NB4 (cell line): ENCODE results near the gene ANKRD55.

ENCODE experiments used
- DNase-seq: peaks from one replicate; pipeline ENCODE4 v3.0.0; 2010; ENCODE audit warnings: low read depth
- H3K4me3 ChIP-seq: one replicate; pipeline ENCODE4 v1.5.1; 2011; ENCODE audit warnings: mild to moderate bottlenecking, low read depth, low read length, moderate library complexity
- MYC ChIP-seq: IDR thresholded peaks from 2 replicates; pipeline ENCODE4 v1.6.1; 2011; ENCODE audit warnings: low read depth, low read length
- POLR2A ChIP-seq: IDR thresholded peaks from 2 replicates; pipeline ENCODE4 v1.6.1; 2011; ENCODE audit warnings: mild to moderate bottlenecking; ENCODE audit not compliant: insufficient read length; ENCODE audit errors: extremely low read depth
- TF ChIP-seq, protein P1 (sequence below): IDR thresholded peaks from one replicate; pipeline ENCODE4 v1.5.1; 2012; ENCODE audit warnings: low read depth, low read length
- TF ChIP-seq, protein P2 (sequence below): IDR thresholded peaks from 2 replicates; pipeline ENCODE4 v1.6.1; 2011; ENCODE audit warnings: low read depth, low read length

Gene ANKRD55

DNA sequence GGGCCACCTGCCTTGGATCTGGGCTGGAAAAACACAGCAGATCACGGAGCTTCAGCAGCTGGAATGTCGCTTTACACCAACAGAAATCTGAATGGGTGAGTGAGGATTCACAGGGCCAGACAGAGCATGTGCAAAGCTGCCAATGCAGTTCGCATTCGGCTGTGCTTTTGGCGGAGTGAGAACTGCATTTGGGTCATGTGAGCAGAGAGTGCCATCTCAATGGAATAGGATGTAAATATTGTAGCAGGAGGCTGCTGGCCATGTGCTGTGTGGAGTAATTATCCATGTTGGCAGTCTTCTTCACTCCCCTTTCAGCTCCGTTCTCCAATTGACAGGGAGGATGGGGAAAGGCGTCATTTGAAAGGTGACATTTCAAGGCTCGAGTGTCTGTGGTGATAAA, at the start of gene ANKRD55:
Gene ANKRD55, minus strand, starts transcription at position 101 of the 400 bp plus-strand sequence. CDS start 417 bp downstream, outside the sequence.
- H3K4me3 ChIP-seq: no peak within 1 kb of the TSS
- TF ChIP-seq, protein P1, sequence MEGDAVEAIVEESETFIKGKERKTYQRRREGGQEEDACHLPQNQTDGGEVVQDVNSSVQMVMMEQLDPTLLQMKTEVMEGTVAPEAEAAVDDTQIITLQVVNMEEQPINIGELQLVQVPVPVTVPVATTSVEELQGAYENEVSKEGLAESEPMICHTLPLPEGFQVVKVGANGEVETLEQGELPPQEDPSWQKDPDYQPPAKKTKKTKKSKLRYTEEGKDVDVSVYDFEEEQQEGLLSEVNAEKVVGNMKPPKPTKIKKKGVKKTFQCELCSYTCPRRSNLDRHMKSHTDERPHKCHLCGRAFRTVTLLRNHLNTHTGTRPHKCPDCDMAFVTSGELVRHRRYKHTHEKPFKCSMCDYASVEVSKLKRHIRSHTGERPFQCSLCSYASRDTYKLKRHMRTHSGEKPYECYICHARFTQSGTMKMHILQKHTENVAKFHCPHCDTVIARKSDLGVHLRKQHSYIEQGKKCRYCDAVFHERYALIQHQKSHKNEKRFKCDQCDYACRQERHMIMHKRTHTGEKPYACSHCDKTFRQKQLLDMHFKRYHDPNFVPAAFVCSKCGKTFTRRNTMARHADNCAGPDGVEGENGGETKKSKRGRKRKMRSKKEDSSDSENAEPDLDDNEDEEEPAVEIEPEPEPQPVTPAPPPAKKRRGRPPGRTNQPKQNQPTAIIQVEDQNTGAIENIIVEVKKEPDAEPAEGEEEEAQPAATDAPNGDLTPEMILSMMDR: no peak
- TF ChIP-seq POLR2A (no peak), MYC (no peak)
- TF ChIP-seq, protein P2, sequence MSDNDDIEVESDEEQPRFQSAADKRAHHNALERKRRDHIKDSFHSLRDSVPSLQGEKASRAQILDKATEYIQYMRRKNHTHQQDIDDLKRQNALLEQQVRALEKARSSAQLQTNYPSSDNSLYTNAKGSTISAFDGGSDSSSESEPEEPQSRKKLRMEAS: no peak
- no peak for DNase-seq

DNA sequence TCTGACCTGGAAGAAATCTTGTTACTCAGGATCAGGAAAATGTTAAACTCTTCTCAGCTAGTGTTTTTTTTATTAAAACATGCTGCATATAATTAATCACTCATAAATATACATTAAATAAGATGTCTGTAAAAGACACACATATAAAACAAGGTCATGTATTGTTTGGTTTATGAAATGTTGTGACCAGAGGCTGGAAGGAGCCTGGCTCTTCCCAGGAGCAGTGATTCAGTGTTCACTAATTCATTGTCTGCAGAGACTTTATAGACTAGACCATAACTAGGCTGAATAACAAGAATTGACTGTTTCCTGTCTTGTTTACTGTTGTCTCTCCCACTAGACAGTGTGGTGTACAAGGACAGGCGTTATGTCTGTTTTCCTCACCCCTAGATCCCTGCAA, 49.1 kb upstream of the ANKRD55 start:
- DNase-seq: no peak
- no peak overlapping the region for H3K4me3 ChIP-seq
- TF ChIP-seq POLR2A (no peak), MYC (no peak)
- TF ChIP-seq, protein P1: no peak
- TF ChIP-seq, protein P2: no peak

DNA sequence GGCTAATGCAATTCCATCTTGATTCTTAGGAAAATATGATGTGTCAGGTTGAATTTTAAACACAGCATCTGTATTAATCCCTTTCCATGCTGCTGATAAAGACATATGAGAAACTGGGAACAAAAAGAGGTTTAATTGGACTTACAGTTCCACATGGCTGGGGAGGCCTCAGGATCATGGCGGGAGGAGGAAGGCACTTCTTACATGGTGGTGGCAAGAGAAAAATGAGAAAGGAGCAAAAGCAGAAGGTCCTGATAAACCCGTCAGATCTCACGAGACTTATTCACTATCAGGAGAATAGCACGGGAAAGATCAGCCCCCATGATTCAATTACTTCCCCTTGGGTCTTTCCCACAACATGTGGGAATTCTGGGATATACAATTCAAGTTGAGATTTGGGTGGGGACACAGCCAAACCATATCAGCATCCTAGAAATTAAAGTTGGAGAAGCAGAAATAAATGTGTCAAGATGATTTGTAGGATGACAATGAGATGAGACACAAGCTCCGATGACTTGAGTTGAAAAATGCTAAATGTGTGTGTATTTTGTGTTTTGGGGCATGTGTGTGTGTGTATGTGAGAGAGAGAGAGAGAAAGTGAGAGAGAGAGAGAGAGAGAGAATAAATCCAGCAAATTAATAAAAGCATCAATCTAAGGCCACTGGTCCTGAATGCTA, 48.5 kb upstream of the ANKRD55 start:
- no peak overlapping the region for H3K4me3 ChIP-seq
- TF ChIP-seq, protein P2: no peak
- TF ChIP-seq POLR2A: no peak
- no peak for TF ChIP-seq MYC
- TF ChIP-seq, protein P1: no peak
- no peak for DNase-seq

DNA sequence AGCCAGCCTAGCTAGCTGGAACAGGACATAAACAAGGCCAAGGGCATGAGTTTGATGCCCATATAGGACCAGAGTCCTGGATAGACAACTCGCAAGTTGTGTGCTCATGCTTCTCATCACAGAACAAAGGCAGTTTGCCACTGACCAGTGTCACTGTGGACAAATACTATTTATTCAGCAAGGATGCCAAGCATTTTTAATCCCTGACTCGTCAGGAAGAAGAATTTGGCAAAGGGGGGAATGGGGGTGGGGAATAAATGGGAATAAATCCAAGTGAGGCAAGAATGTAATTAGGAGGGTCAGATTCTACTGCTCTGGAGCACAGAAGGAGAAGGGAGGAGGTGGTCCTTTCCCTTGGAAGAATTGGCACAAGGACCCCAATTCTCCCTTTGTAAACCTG, 46.8 kb upstream of the ANKRD55 start:
- no peak for DNase-seq
- H3K4me3 ChIP-seq: no peak overlapping the region
- TF ChIP-seq MYC (no peak), POLR2A (no peak)
- TF ChIP-seq, protein P2: no peak
- TF ChIP-seq, protein P1: no peak

DNA sequence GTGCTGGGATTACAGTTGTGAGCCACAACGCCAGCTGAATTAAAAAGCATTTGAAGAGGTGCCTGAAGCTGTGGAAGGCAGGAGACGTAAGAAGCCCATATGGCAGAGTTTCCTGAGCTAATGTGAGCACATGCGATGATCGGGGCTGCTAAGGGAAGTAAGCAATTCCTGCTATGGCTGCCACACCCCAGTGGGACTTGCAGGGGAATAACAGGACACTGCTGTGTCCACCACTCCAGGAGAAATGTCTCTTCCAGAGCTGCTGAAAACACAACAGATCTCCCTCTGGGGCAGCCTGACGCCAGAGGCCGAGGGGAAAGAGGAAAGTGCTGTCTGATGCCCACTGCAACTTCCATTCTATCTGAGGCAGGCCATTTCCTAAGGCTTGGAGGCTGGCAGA, 46.2 kb upstream of the ANKRD55 start:
- no peak for DNase-seq
- H3K4me3 ChIP-seq: no peak overlapping the region
- TF ChIP-seq POLR2A (no peak), MYC (no peak)
- TF ChIP-seq, protein P1: no peak
- TF ChIP-seq, protein P2: no peak

DNA sequence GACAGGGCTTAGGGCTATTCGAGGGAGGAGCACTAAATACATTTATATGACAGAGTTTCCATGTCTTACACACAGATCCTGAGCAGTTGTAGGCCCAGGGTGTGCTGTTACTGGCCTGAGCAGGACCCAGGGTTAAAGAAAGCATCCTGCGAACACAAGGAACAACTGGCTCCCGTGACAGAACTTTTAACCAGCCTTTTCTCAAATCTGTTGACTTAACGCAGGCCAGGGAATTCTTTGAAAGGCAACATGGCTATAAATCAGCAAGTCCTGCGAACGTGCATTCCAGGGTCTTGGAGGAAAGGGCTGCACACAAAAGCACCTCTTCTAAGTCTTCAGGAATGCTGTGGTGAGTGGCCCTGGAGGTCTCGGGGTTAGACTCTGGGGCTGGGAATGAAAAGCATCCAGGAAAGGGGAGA, 45.2 kb upstream of the ANKRD55 start:
- H3K4me3 ChIP-seq: no peak overlapping the region
- TF ChIP-seq MYC (no peak), POLR2A (no peak)
- TF ChIP-seq, protein P2: no peak
- TF ChIP-seq, protein P1: no peak
- no peak for DNase-seq
